OCI-LY7 (cell line): ENCODE data around the gene PET100. TPM values are rescaled to one million over a fixed set of nuclear protein-coding genes. Genes with fewer than 3 reads are reported as not detected.
A peak's percentile ranks its signal among the peaks of the same experiment; 100 is the strongest.

Experiments used
- BruUV-seq: library from RNA; stranded (reverse); fragments of 400-500 nt; replicated peaks from 2 replicates; lab custom pipeline; 2021; lab: Mats Ljungman, UMichigan
- CTCF ChIA-PET: fragments of 300-600 bp; sonication (Branson Sonifier 250); formaldehyde crosslinking; loops from one replicate; lab custom pipeline; 2022; ENCODE audit warnings: antibody characterized with exemption; ENCODE audit not compliant: unreplicated experiment; lab: Charles Lee
- POLR2A ChIA-PET: fragments of 300-600 bp; sonication (Branson Sonifier 250); formaldehyde crosslinking; loops from one replicate; lab custom pipeline; 2022; ENCODE audit warnings: antibody characterized with exemption; lab: Charles Lee
- DNase-seq: peaks from one replicate; pipeline ENCODE4 v3.0.0-alpha.2; 2015; ENCODE audit warnings: low spot score
- H2AFZ ChIP-seq: fragments of 200-600 bp; sonication (generic), shearing (Covaris generic); 2 replicates; pipeline ENCODE4 v1.6.1; 2014; ENCODE audit warnings: mild to moderate bottlenecking, antibody characterized with exemption, low read length, moderate library complexity
- H3K27ac ChIP-seq: fragments of 200-600 bp; sonication (generic); 2 replicates; pipeline ENCODE4 v1.5.1; 2014; ENCODE audit warnings: mixed run types, low read depth, mild to moderate bottlenecking, moderate library complexity, low read length, inconsistent platforms; ENCODE audit not compliant: poor library complexity, severe bottlenecking
- H3K36me3 ChIP-seq: fragments of 200-600 bp; sonication (generic); 2 replicates; pipeline ENCODE4 v1.6.1; 2014; ENCODE audit warnings: mild to moderate bottlenecking, antibody characterized with exemption, low read length, moderate library complexity, mixed read lengths; ENCODE audit not compliant: insufficient read depth
- H3K4me1 ChIP-seq: fragments of 200-600 bp; sonication (generic); 2 replicates; pipeline ENCODE4 v1.5.1; 2014; ENCODE audit warnings: mild to moderate bottlenecking, low read length; ENCODE audit not compliant: insufficient read depth, poor library complexity, severe bottlenecking
- H3K4me2 ChIP-seq: fragments of 200-600 bp; sonication (generic); 2 replicates; pipeline ENCODE4 v1.6.1; 2014; ENCODE audit warnings: mild to moderate bottlenecking, low read length
- H3K4me3 ChIP-seq: fragments of 200-600 bp; sonication (generic); 2 replicates; pipeline ENCODE4 v1.5.1; 2014; ENCODE audit warnings: mild to moderate bottlenecking, low read depth, low read length; ENCODE audit not compliant: poor library complexity, severe bottlenecking
- H3K79me2 ChIP-seq: fragments of 200-600 bp; sonication (generic); 2 replicates; pipeline ENCODE4 v1.6.1; 2016; ENCODE audit warnings: low read depth, mild to moderate bottlenecking, low read length, moderate library complexity, mixed read lengths; ENCODE audit not compliant: insufficient read depth
- H3K9me2 ChIP-seq: fragments of 200-600 bp; sonication (generic); 2 replicates; pipeline ENCODE4 v1.6.1; 2016; ENCODE audit warnings: mild to moderate bottlenecking, low read length, mixed read lengths; ENCODE audit not compliant: insufficient read depth
- H3K9me3 ChIP-seq: fragments of 200-600 bp; sonication (generic); 2 replicates; pipeline ENCODE4 v1.6.1; 2014; ENCODE audit warnings: mild to moderate bottlenecking, mixed run types, low read length, mixed read lengths
- H4K20me1 ChIP-seq: fragments of 200-600 bp; sonication (generic); 2 replicates; pipeline ENCODE4 v1.6.1; 2014; ENCODE audit warnings: mild to moderate bottlenecking, antibody characterized with exemption, low read length, moderate library complexity, mixed read lengths; ENCODE audit not compliant: insufficient read depth
- CTCF ChIP-seq: fragments of 200-600 bp; sonication (generic); conservative IDR thresholded peaks from 2 replicates; pipeline ENCODE4 v1.5.1; 2014; ENCODE audit warnings: mild to moderate bottlenecking, antibody characterized with exemption, low read length, moderate library complexity, mixed read lengths
- EZH2phosphoT487 ChIP-seq: fragments of 200-600 bp; sonication (generic); IDR thresholded peaks from 2 replicates; pipeline ENCODE4 v1.6.1; 2018; ENCODE audit warnings: low read depth, borderline replicate concordance, mild to moderate bottlenecking, mixed run types, antibody characterized with exemption, low read length, moderate library complexity, mixed read lengths
- intact Hi-C: fragments of 100-400 bp; cut with micrococcal nuclease; formaldehyde crosslinking; loops from one replicate; pipeline ENCODE4 v1.10.0; 2022; ENCODE audit not compliant: unreplicated experiment
- total RNA-seq, 2 experiments: library from RNA; depleted of rRNA in 1 of 2; stranded (reverse); fragments of >200 nt in 1 of 2; shearing (Covaris generic) in 1 of 2; gene quantifications; 2 replicates each; pipeline ENCODE4 v1.2.3, GENCODE V29; 2014 to 2022

The PET100 gene
- total RNA-seq, 2 experiments from 2014 or later = 48.8 to 118 TPM

- POLR2A ChIA-PET = interaction anchor here (1.0 kb wide), 1 partner anchor 9 kb away, joined by 3 read pairs; no protein-coding TSS in a partner anchor
- BruUV-seq = no TSS peak
- no peak for DNase-seq
- Histone ChIP-seq H3K36me3 (no peaks in the 10 kb centered on the region), H4K20me1 (no peaks in the 10 kb centered on the region), H3K4me3 (peak overlapping the region; percentile 57), H3K4me2 (peak overlapping the region; percentile 66), H3K4me1 (no peaks in the 10 kb centered on the region), H3K9me2 (no peaks in the 10 kb centered on the region), H2AFZ (no peak overlapping the region), H3K9me3 (no peaks in the 10 kb centered on the region), H3K27ac (no peak overlapping the region), H3K79me2 (no peaks in the 10 kb centered on the region)
- intact Hi-C loops = no loop called here
- TF ChIP-seq EZH2phosphoT487 (no peak), CTCF (no peak)
- CTCF ChIA-PET = interaction anchor here (0.8 kb wide), 1 partner anchor 9 kb away, joined by 3 read pairs; no protein-coding TSS in a partner anchor
Observed at GRCh38 chr19:7596211-7596937, 33.2 kb upstream of the PET100 start.

- no TSS peak for BruUV-seq
- Histone ChIP-seq H3K9me2 (no peaks in the 10 kb centered on the region), H3K79me2 (no peaks in the 10 kb centered on the region), H3K9me3 (no peaks in the 10 kb centered on the region), H3K4me2 (no peak overlapping the region), H3K4me3 (no peak overlapping the region), H4K20me1 (no peaks in the 10 kb centered on the region), H3K36me3 (no peaks in the 10 kb centered on the region), H3K4me1 (no peaks in the 10 kb centered on the region), H2AFZ (no peak overlapping the region), H3K27ac (no peak overlapping the region)
- POLR2A ChIA-PET = no interaction called here
- intact Hi-C loops = no loop called here
- DNase-seq = no peak
- TF ChIP-seq EZH2phosphoT487 (no peak), CTCF (no peak)
- CTCF ChIA-PET = no interaction called here
Observed at GRCh38 chr19:7597689-7598088, 31.9 kb upstream of the PET100 start.

- Histone ChIP-seq H2AFZ (no peak overlapping the region), H3K4me3 (no peak overlapping the region), H3K27ac (no peak overlapping the region), H3K9me2 (no peaks in the 10 kb centered on the region), H3K4me1 (no peaks in the 10 kb centered on the region), H3K79me2 (no peaks in the 10 kb centered on the region), H3K9me3 (no peaks in the 10 kb centered on the region), H3K36me3 (no peaks in the 10 kb centered on the region), H3K4me2 (no peak overlapping the region), H4K20me1 (no peaks in the 10 kb centered on the region)
- POLR2A ChIA-PET = no interaction called here
- no peak for DNase-seq
- no peak for TF ChIP-seq EZH2phosphoT487
- no peak for TF ChIP-seq CTCF
- BruUV-seq = no TSS peak
- CTCF ChIA-PET = no interaction called here
- intact Hi-C loops = no loop called here
Observed at GRCh38 chr19:7598180-7598579, 31.4 kb upstream of the PET100 start.
